H9 (cell line): ENCODE data around the gene LNX2. TPM values are rescaled to one million over a fixed set of nuclear protein-coding genes. Genes with fewer than 3 reads are reported as not detected.

Source experiments
- DNase-seq: peaks from one replicate; pipeline ENCODE4 v3.0.0-alpha.2; 2017
- H2AFZ ChIP-seq: one replicate; pipeline ENCODE4 v1.6.1; 2013; ENCODE audit warnings: mild to moderate bottlenecking, low read length, control low read depth, moderate library complexity
- H2AK5ac ChIP-seq: 2 replicates; pipeline ENCODE4 v1.6.1; 2013; ENCODE audit warnings: low read length, control low read depth, mixed read lengths; ENCODE audit not compliant: insufficient read length
- H2BK120ac ChIP-seq: one replicate; pipeline ENCODE4 v1.6.1; 2013; ENCODE audit warnings: low read depth, mild to moderate bottlenecking, low read length, control low read depth, inconsistent platforms; ENCODE audit not compliant: poor library complexity, severe bottlenecking
- H2BK12ac ChIP-seq: 2 replicates; pipeline ENCODE4 v1.6.1; 2013; ENCODE audit warnings: low read length, control low read depth, mixed read lengths, low read depth; ENCODE audit not compliant: insufficient read length
- H2BK15ac ChIP-seq: 2 replicates; pipeline ENCODE4 v1.6.1; 2013; ENCODE audit warnings: low read depth, low read length, control low read depth
- H2BK20ac ChIP-seq: one replicate; pipeline ENCODE4 v1.6.1; 2013; ENCODE audit warnings: low read depth, mild to moderate bottlenecking, low read length, control low read depth, inconsistent platforms; ENCODE audit not compliant: poor library complexity, severe bottlenecking
- H2BK5ac ChIP-seq: 2 replicates; pipeline ENCODE4 v1.6.1; 2013; ENCODE audit warnings: low read length, control low read depth, mixed read lengths; ENCODE audit not compliant: insufficient read length
- H3K14ac ChIP-seq: 2 replicates; pipeline ENCODE4 v1.6.1; 2013; ENCODE audit warnings: low read length, control low read depth; ENCODE audit not compliant: insufficient read depth
- H3K18ac ChIP-seq: 2 replicates; pipeline ENCODE4 v1.6.1; 2013; ENCODE audit warnings: low read depth, mild to moderate bottlenecking, mixed read lengths, low read length, control low read depth; ENCODE audit not compliant: insufficient read length
- H3K23ac ChIP-seq: 2 replicates; pipeline ENCODE4 v1.6.1; 2013; ENCODE audit warnings: low read length, control low read depth, mixed read lengths, low read depth; ENCODE audit not compliant: insufficient read length
- H3K23me2 ChIP-seq: 2 replicates; pipeline ENCODE4 v1.6.1; 2013; ENCODE audit warnings: low read depth, mild to moderate bottlenecking, mixed read lengths, low read length, control low read depth; ENCODE audit not compliant: insufficient read length, poor library complexity, severe bottlenecking
- H3K27ac ChIP-seq: 2 replicates; pipeline ENCODE4 v1.5.1; 2013; ENCODE audit warnings: low read length, control low read depth, mixed read lengths, low read depth; ENCODE audit not compliant: insufficient read length
- H3K27me3 ChIP-seq: 2 replicates; pipeline ENCODE4 v1.6.1; 2013; ENCODE audit warnings: low read length, control low read depth, inconsistent platforms; ENCODE audit not compliant: insufficient read depth
- H3K4ac ChIP-seq: 2 replicates; pipeline ENCODE4 v1.6.1; 2013; ENCODE audit warnings: low read depth, mild to moderate bottlenecking, control low read depth, inconsistent platforms, low read length, moderate library complexity
- H3K4me1 ChIP-seq: 2 replicates; pipeline ENCODE4 v1.6.1; 2013; ENCODE audit warnings: low read length, control low read depth, inconsistent platforms; ENCODE audit not compliant: insufficient read depth
- H3K4me2 ChIP-seq: 2 replicates; pipeline ENCODE4 v1.6.1; 2013; ENCODE audit warnings: low read length, control low read depth, mixed read lengths; ENCODE audit not compliant: insufficient read length, insufficient read depth
- H3K56ac ChIP-seq: 2 replicates; pipeline ENCODE4 v1.6.1; 2013; ENCODE audit warnings: low read depth, mild to moderate bottlenecking, mixed read lengths, low read length, control low read depth; ENCODE audit not compliant: insufficient read length
- H3K79me1 ChIP-seq: 2 replicates; pipeline ENCODE4 v1.6.1; 2013; ENCODE audit warnings: low read depth, mild to moderate bottlenecking, moderate library complexity, low read length, control low read depth, inconsistent platforms; ENCODE audit not compliant: insufficient read depth, poor library complexity, severe bottlenecking
- H3K79me2 ChIP-seq: 2 replicates; pipeline ENCODE4 v1.6.1; 2013; ENCODE audit warnings: low read length, control low read depth, inconsistent platforms; ENCODE audit not compliant: insufficient read depth
- H3K9ac ChIP-seq: 2 replicates; pipeline ENCODE4 v1.6.1; 2013; ENCODE audit warnings: low read length, control low read depth, mixed read lengths; ENCODE audit not compliant: insufficient read length; ENCODE audit errors: extremely low read depth
- H3K9me3 ChIP-seq: one replicate; pipeline ENCODE4 v1.6.1; 2013; ENCODE audit warnings: low read depth, low read length, inconsistent platforms; ENCODE audit not compliant: control insufficient read depth
- H3T11ph ChIP-seq: one replicate; pipeline ENCODE4 v1.6.1; 2013; ENCODE audit warnings: mild to moderate bottlenecking, low read length, control low read depth, inconsistent platforms
- H4K20me1 ChIP-seq: one replicate; pipeline ENCODE4 v1.6.1; 2013; ENCODE audit not compliant: control insufficient read depth, insufficient read length, insufficient read depth
- H4K5ac ChIP-seq: 2 replicates; pipeline ENCODE4 v1.6.1; 2013; ENCODE audit warnings: low read depth, mild to moderate bottlenecking, mixed read lengths, low read length, control low read depth; ENCODE audit not compliant: insufficient read length
- H4K8ac ChIP-seq: replicated peaks from 2 replicates; pipeline ENCODE4 v1.6.1; 2013; ENCODE audit warnings: low read length, control low read depth, mixed read lengths, low read depth; ENCODE audit not compliant: insufficient read length
- H4K91ac ChIP-seq: 2 replicates; pipeline ENCODE4 v1.6.1; 2013; ENCODE audit warnings: low read depth, mild to moderate bottlenecking, moderate library complexity, mixed read lengths, low read length, control low read depth; ENCODE audit not compliant: insufficient read length
- H3K27ac Mint-ChIP-seq, 3 experiments: 2 replicates in 2 of 3; 3 replicates in 1 of 3; pipeline ENCODE4 v1.8.0; 2020 to 2021; ENCODE audit warnings: mixed read lengths in 3 of 3, mild to moderate bottlenecking in 1 of 3, moderate library complexity in 1 of 3
- H3K27me3 Mint-ChIP-seq: 2 replicates; pipeline ENCODE4 v1.8.0; 2021; ENCODE audit warnings: low read depth, mild to moderate bottlenecking, moderate library complexity, mixed read lengths
- H3K36me3 Mint-ChIP-seq, 3 experiments: 2 replicates in 2 of 3; 3 replicates in 1 of 3; pipeline ENCODE4 v1.8.0; 2020 to 2021; ENCODE audit warnings: low read depth in 3 of 3, mixed read lengths in 3 of 3; ENCODE audit not compliant: insufficient read depth in 1 of 3
- H3K4me1 Mint-ChIP-seq, 2 experiments: 2 replicates each; pipeline ENCODE4 v1.8.0; 2020; ENCODE audit warnings: mixed read lengths in 2 of 2
- H3K4me3 Mint-ChIP-seq, 2 experiments: 2 replicates in 1 of 2; 3 replicates in 1 of 2; pipeline ENCODE4 v1.8.0; 2020 to 2021; ENCODE audit warnings: mild to moderate bottlenecking in 2 of 2, mixed read lengths in 2 of 2, moderate library complexity in 1 of 2
- H3K9me3 Mint-ChIP-seq, 2 experiments: 2 replicates in 1 of 2; 3 replicates in 1 of 2; pipeline ENCODE4 v1.8.0; 2020; ENCODE audit warnings: mild to moderate bottlenecking in 2 of 2, mixed read lengths in 2 of 2, moderate library complexity in 1 of 2
- CTCF ChIP-seq: fragments of 200-600 bp; sonication (generic); conservative IDR thresholded peaks from 3 replicates; pipeline ENCODE4 v1.8.0; 2021; ENCODE audit warnings: antibody characterized with exemption, mild to moderate bottlenecking
- WGBS: extraction: QIAGEN DNeasy Blood & Tissue Kit; methylation state at CpG from one replicate; pipeline ENCODE4 v1.1.7; 2013; ENCODE audit warnings: missing lambda C conversion rate, low lambda C conversion rate, mixed read lengths; ENCODE audit not compliant: insufficient read length; ENCODE audit errors: extremely low coverage; 5-methylcytosine and 5-hydroxymethylcytosine counted together
- total RNA-seq: library from RNA; stranded (reverse); gene quantifications from 2 replicates; pipeline ENCODE4 v1.2.1, GENCODE V29; 2021

Gene LNX2
- total RNA-seq, 1 experiment from 2014 or later: 12.4 TPM

DNA sequence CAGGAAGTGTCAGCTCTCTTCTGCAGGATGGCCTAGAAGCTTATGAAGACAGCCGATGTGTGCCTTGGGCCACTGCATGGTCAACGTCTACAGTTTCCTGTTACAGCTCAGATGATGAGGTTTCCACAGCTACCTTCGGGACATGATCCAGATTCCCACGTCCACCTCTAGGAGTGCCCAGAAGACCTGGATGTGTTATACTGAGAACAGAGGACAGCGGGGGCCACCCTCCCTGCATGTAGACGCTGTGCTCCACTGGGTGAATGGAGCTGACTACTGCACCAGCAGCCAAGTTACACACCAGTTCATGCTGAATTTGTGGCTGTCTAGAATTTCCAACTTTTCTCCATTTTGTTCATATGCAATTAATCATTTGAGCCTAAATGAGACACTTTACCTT, 91.4 kb downstream of the LNX2 start:
- Mint-ChIP-seq H3K27ac (no peak overlapping the region), H3K4me1 (peaks cover 10% of the 10 kb centered on the region in 2 experiments), H3K4me3 (no peak overlapping the region), H3K9me3 (peaks cover 0 to 5% of the 10 kb centered on the region in 2 experiments; a peak in 3 of 5 replicates), H3K27me3 (peaks cover 10% of the 10 kb centered on the region), H3K36me3 (no peaks in the 10 kb centered on the region)
- Histone ChIP-seq H3K4me2 (no peak overlapping the region), H2AFZ (no peak overlapping the region), H2BK20ac (no peak overlapping the region), H2BK15ac (no peak overlapping the region), H4K8ac (no peak overlapping the region), H3K4ac (no peak overlapping the region), H2BK120ac (no peak overlapping the region), H3K23ac (no peak overlapping the region), H3K23me2 (no peaks in the 10 kb centered on the region), H3K27me3 (no peaks in the 10 kb centered on the region), H3K4me1 (no peaks in the 10 kb centered on the region), H2BK12ac (no peak overlapping the region), H3K79me1 (no peaks in the 10 kb centered on the region), H3K14ac (no peak overlapping the region), H3K9ac (no peak overlapping the region), H3T11ph (no peak overlapping the region), H4K20me1 (no peaks in the 10 kb centered on the region), H3K18ac (no peak overlapping the region), H2BK5ac (no peak overlapping the region), H3K27ac (no peak overlapping the region), H3K79me2 (no peaks in the 10 kb centered on the region), H2AK5ac (no peak overlapping the region), H3K56ac (no peak overlapping the region), H3K9me3 (no peaks in the 10 kb centered on the region), H4K91ac (no peak overlapping the region), H4K5ac (no peak overlapping the region)
- WGBS: no CpG with 5 or more reads among the region's 6 CpGs
- no peak for DNase-seq
- TF ChIP-seq CTCF: no peak
